H1 (cell line): ENCODE data around the gene USE1. TPM values are rescaled to one million over a fixed set of nuclear protein-coding genes. Genes with fewer than 3 reads are reported as not detected.

Experiments used
- CTCF ChIA-PET: fragments of 300-600 bp; sonication (Branson Sonifier 250); formaldehyde crosslinking; loops from one replicate; lab custom pipeline; 2021; ENCODE audit not compliant: partially characterized antibody; lab: Charles Lee
- POLR2A ChIA-PET: fragments of 300-600 bp; sonication (Branson Sonifier 250); formaldehyde crosslinking; loops from one replicate; lab custom pipeline; 2021; ENCODE audit warnings: inconsistent platforms; ENCODE audit not compliant: partially characterized antibody; lab: Charles Lee
- DNase-seq, 2 experiments: peaks; one replicate each; pipeline versions ENCODE4 v3.0.0 to v3.0.0-alpha.2; 2010 to 2022; ENCODE audit warnings: low spot score in 2 of 2, low read depth in 1 of 2, mixed read lengths in 1 of 2
- FAIRE-seq: peaks from 2 replicates; lab custom pipeline; 2011; peaks lifted over from hg19 to GRCh38; lab: Jason Lieb, UNC
- H2AFZ ChIP-seq: 2 replicates; pipeline ENCODE4 v1.8.1; 2012; ENCODE audit warnings: low read length, inconsistent platforms
- H2AK5ac ChIP-seq: 2 replicates; pipeline ENCODE4 v1.6.1; 2013; ENCODE audit warnings: low read depth, low read length
- H2BK120ac ChIP-seq: replicated peaks from 2 replicates; pipeline ENCODE3; 2013; ENCODE audit warnings: low read depth, low read length, inconsistent platforms
- H2BK12ac ChIP-seq: 2 replicates; pipeline ENCODE4 v1.6.1; 2013; ENCODE audit warnings: low read depth, low read length
- H2BK15ac ChIP-seq: 2 replicates; pipeline ENCODE4 v1.6.1; 2013; ENCODE audit warnings: low read length
- H2BK20ac ChIP-seq: 2 replicates; pipeline ENCODE4 v1.6.1; 2013; ENCODE audit warnings: low read length
- H2BK5ac ChIP-seq: 2 replicates; pipeline ENCODE4 v1.6.1; 2013; ENCODE audit warnings: low read depth, low read length
- H3K14ac ChIP-seq: 2 replicates; pipeline ENCODE4 v1.6.1; 2013; ENCODE audit warnings: inconsistent platforms; ENCODE audit not compliant: insufficient read length
- H3K18ac ChIP-seq: 2 replicates; pipeline ENCODE4 v1.6.1; 2013; ENCODE audit warnings: low read length; ENCODE audit errors: extremely low read depth
- H3K23ac ChIP-seq: 2 replicates; pipeline ENCODE4 v1.6.1; 2013; ENCODE audit warnings: inconsistent platforms; ENCODE audit not compliant: insufficient read length
- H3K23me2 ChIP-seq: 2 replicates; pipeline ENCODE4 v1.6.1; 2013; ENCODE audit warnings: low read depth, low read length
- H3K27ac ChIP-seq: 2 replicates; pipeline ENCODE4 v1.6.1; 2011; ENCODE audit warnings: low read depth, low read length, inconsistent platforms
- H3K27me3 ChIP-seq, 4 experiments: replicated peaks in 1 of 4; 1 replicate in 1 of 4; 2 replicates in 3 of 4; pipeline versions ENCODE4 v1.6.1 to v1.8.1; 2011 to 2013; ENCODE audit warnings: low read length in 3 of 4, mild to moderate bottlenecking in 3 of 4, inconsistent platforms in 2 of 4, mixed read lengths in 2 of 4, moderate library complexity in 1 of 4; ENCODE audit not compliant: control insufficient read depth in 3 of 4, insufficient read depth in 3 of 4; ENCODE audit errors: extremely low read depth in 1 of 4
- H3K36me3 ChIP-seq, 4 experiments: 2 replicates each; pipeline versions ENCODE4 v1.6.1 to v1.8.1; 2011 to 2013; ENCODE audit warnings: mild to moderate bottlenecking in 4 of 4, low read length in 3 of 4, moderate library complexity in 2 of 4, control low read depth in 1 of 4, inconsistent platforms in 1 of 4; ENCODE audit not compliant: insufficient read depth in 4 of 4, control insufficient read depth in 2 of 4
- H3K4ac ChIP-seq: replicated peaks from 2 replicates; pipeline ENCODE3; 2013; ENCODE audit warnings: low read length, low read depth, mixed read lengths, inconsistent platforms; ENCODE audit not compliant: insufficient read length
- H3K4me1 ChIP-seq, 4 experiments: replicated peaks in 1 of 4; 1 replicate in 1 of 4; 2 replicates in 3 of 4; pipeline versions ENCODE4 v1.6.1 to v1.8.1; 2011 to 2013; ENCODE audit warnings: low read length in 3 of 4, inconsistent platforms in 2 of 4, mixed read lengths in 1 of 4; ENCODE audit not compliant: insufficient read depth in 4 of 4, control insufficient read depth in 3 of 4
- H3K4me2 ChIP-seq, 2 experiments: 2 replicates each; pipeline versions ENCODE4 v1.6.1 to v1.8.1; 2011 to 2013; ENCODE audit warnings: low read depth in 2 of 2, low read length in 2 of 2, control low read depth in 1 of 2, inconsistent platforms in 1 of 2, mild to moderate bottlenecking in 1 of 2; ENCODE audit not compliant: insufficient read depth in 1 of 2
- H3K4me3 ChIP-seq, 4 experiments: fragments of 200-600, 300-600 bp in 1 of 4; sonication (generic), shearing (Covaris generic), sonication (Bioruptor Twin) in 1 of 4; 2 replicates each; pipeline versions ENCODE4 v1.5.1 to v1.8.1; 2011 to 2016; ENCODE audit warnings: low read length in 4 of 4, low read depth in 3 of 4, control low read depth in 2 of 4, inconsistent platforms in 2 of 4, mild to moderate bottlenecking in 2 of 4, mixed read lengths in 1 of 4, moderate library complexity in 1 of 4; ENCODE audit not compliant: insufficient read depth in 2 of 4; ENCODE audit errors: extremely low read depth in 1 of 4
- H3K56ac ChIP-seq: replicated peaks from 2 replicates; pipeline ENCODE3; 2013; ENCODE audit warnings: low read depth, mild to moderate bottlenecking, mixed read lengths, low read length, inconsistent platforms; ENCODE audit not compliant: insufficient read length
- H3K79me1 ChIP-seq: 2 replicates; pipeline ENCODE4 v1.6.1; 2013; ENCODE audit warnings: low read depth, low read length, control low read depth
- H3K79me2 ChIP-seq, 2 experiments: 2 replicates each; pipeline versions ENCODE4 v1.6.1 to v1.8.1; 2012 to 2013; ENCODE audit warnings: low read length in 2 of 2, mild to moderate bottlenecking in 2 of 2, inconsistent platforms in 1 of 2; ENCODE audit not compliant: insufficient read depth in 2 of 2, control insufficient read depth in 1 of 2
- H3K9ac ChIP-seq, 4 experiments: replicated peaks in 1 of 4; 1 replicate in 1 of 4; 2 replicates in 3 of 4; pipeline versions ENCODE4 v1.6.1 to v1.8.1; 2011 to 2013; ENCODE audit warnings: low read depth in 3 of 4, low read length in 3 of 4, control low read depth in 2 of 4, mild to moderate bottlenecking in 2 of 4, moderate library complexity in 2 of 4, inconsistent platforms in 1 of 4; ENCODE audit errors: extremely low read depth in 1 of 4
- H3K9me3 ChIP-seq, 2 experiments: 2 replicates each; pipeline versions ENCODE4 v1.6.1 to v1.8.1; 2012 to 2013; ENCODE audit warnings: mild to moderate bottlenecking in 2 of 2, moderate library complexity in 2 of 2, control low read depth in 1 of 2, inconsistent platforms in 1 of 2, low read depth in 1 of 2, low read length in 1 of 2, mixed read lengths in 1 of 2; ENCODE audit not compliant: insufficient read depth in 2 of 2
- H4K20me1 ChIP-seq, 2 experiments: replicated peaks in 1 of 2; 2 replicates each; pipeline versions ENCODE3 to v1.8.1; 2011 to 2013; ENCODE audit warnings: inconsistent platforms in 2 of 2, low read length in 2 of 2, mild to moderate bottlenecking in 1 of 2; ENCODE audit not compliant: insufficient read depth in 2 of 2, control insufficient read depth in 1 of 2
- H4K5ac ChIP-seq: 2 replicates; pipeline ENCODE4 v1.6.1; 2013; ENCODE audit warnings: low read length, low read depth, mixed read lengths, inconsistent platforms; ENCODE audit not compliant: insufficient read length
- H4K8ac ChIP-seq: 2 replicates; pipeline ENCODE4 v1.8.0; 2013; ENCODE audit warnings: mild to moderate bottlenecking, moderate library complexity, low read length, inconsistent platforms; ENCODE audit not compliant: insufficient read depth; ENCODE audit errors: extremely low read depth
- H4K91ac ChIP-seq: replicated peaks from 2 replicates; pipeline ENCODE3; 2013; ENCODE audit warnings: low read length, mixed read lengths, inconsistent platforms; ENCODE audit not compliant: insufficient read length
- ATF2 ChIP-seq: IDR thresholded peaks from 2 replicates; pipeline ENCODE4 v1.6.1; 2012; ENCODE audit warnings: low read length, inconsistent platforms
- BRCA1 ChIP-seq: IDR thresholded peaks from 2 replicates; pipeline ENCODE4 v1.6.1; 2012; ENCODE audit warnings: low read depth, low read length, improper control_type of control experiment
- CEBPB ChIP-seq: IDR thresholded peaks from 2 replicates; pipeline ENCODE4 v1.6.1; 2012; ENCODE audit warnings: low read depth, low read length
- MAFK ChIP-seq: IDR thresholded peaks from 2 replicates; pipeline ENCODE4 v1.6.1; 2012; ENCODE audit warnings: low read depth, mild to moderate bottlenecking, improper control_type of control experiment, low read length
- NANOG ChIP-seq: IDR thresholded peaks from 2 replicates; pipeline ENCODE4 v1.6.1; 2011; ENCODE audit warnings: low read length, low read depth, mild to moderate bottlenecking, inconsistent platforms; ENCODE audit not compliant: insufficient read depth, poor library complexity, severe bottlenecking
- POLR2AphosphoS5 ChIP-seq: IDR thresholded peaks from 2 replicates; pipeline ENCODE4 v1.6.1; 2011; ENCODE audit warnings: low read depth, low read length
- RFX5 ChIP-seq: IDR thresholded peaks from 2 replicates; pipeline ENCODE4 v1.6.1; 2011; ENCODE audit warnings: low read depth, low read length, improper control_type of control experiment, borderline replicate concordance
- RNF2 ChIP-seq: fragments of 200-900, 300-1000 bp; sonication (generic); IDR thresholded peaks from 2 replicates; pipeline ENCODE4 v1.7.1; 2016; ENCODE audit warnings: borderline replicate concordance, low read depth, mild to moderate bottlenecking, antibody characterized with exemption, low read length; ENCODE audit not compliant: poor library complexity, severe bottlenecking; ENCODE audit errors: missing control alignments
- SUZ12 ChIP-seq: fragments of 200-600 bp; sonication (generic); IDR thresholded peaks from 2 replicates; pipeline ENCODE4 v1.6.1; 2012; ENCODE audit warnings: mild to moderate bottlenecking, inconsistent platforms, low read length, moderate library complexity, mixed read lengths
- WGBS, 2 experiments: shearing (Covaris generic) in 1 of 2; methylation state at CpG; one replicate each; pipeline versions ENCODE4 v1.1.6 to v1.1.7; 2013 to 2015; ENCODE audit warnings: low lambda C conversion rate in 2 of 2, mixed read lengths in 2 of 2, inconsistent platforms in 1 of 2, low coverage in 1 of 2, missing lambda C conversion rate in 1 of 2; ENCODE audit not compliant: insufficient replicate concordance in 2 of 2, insufficient coverage in 1 of 2, insufficient read length in 1 of 2; ENCODE audit errors: extremely low coverage in 1 of 2, missing lambda C conversion rate in 1 of 2; 5-methylcytosine and 5-hydroxymethylcytosine counted together
- polyA plus RNA-seq, 7 experiments: library from polyadenylated mRNA; depleted of rRNA in 3 of 7; stranded (reverse) in 5 of 7; unstranded in 2 of 7; fragments of >200 nt in 5 of 7; fragments of 200-250 nt in 2 of 7; gene quantifications; 1 replicate in 5 of 7; 2 replicates in 1 of 7; 4 replicates in 1 of 7; pipeline versions ENCODE4 v1.2.1 to v1.2.3, GENCODE V29; 2011 to 2013; ENCODE audit warnings: missing spikeins in 2 of 7, mixed read lengths in 2 of 7
- total RNA-seq: library from RNA; stranded (reverse); fragmentation: NEBNext Ultra II Directional; extraction: Animal tissue kit (Norgen Biotek cat#: 25700); gene quantifications from 2 replicates; pipeline ENCODE4 v1.2.1, GENCODE V29; 2021

USE1 gene
- total and polyA plus RNA-seq, 2 of the 8 experiments (the other 6 are each of a cell fraction or from before 2014, with no cell fraction given): 8.7 to 13.9 TPM

- Histone ChIP-seq H2BK12ac (no peak overlapping the region), H3K23ac (no peak overlapping the region), H3K79me2 (peaks cover 26 to 52% of the 10 kb centered on the region in 2 experiments; a peak in 3 of 4 replicates), H2BK20ac (no peak overlapping the region), H4K91ac (peak overlapping the region; percentile 75), H2BK5ac (peak overlapping the region; percentile 87; the same call in 1 of the 2 replicates), H3K9ac (peak overlapping the region; percentile 56 to 67 (median 60); a peak in 6 of 7 replicates), H3K4me3 (peak overlapping the region; percentile 68 to 83 (median 78)), H2AFZ (no peak overlapping the region), H2AK5ac (no peak overlapping the region), H4K20me1 (peaks cover 13 to 15% of the 10 kb centered on the region in 2 experiments), H2BK15ac (no peak overlapping the region), H3K18ac (peak overlapping the region; percentile 90), H3K79me1 (peaks cover 12% of the 10 kb centered on the region), H3K27me3 (no peaks in the 10 kb centered on the region), H3K9me3 (no peaks in the 10 kb centered on the region), H4K8ac (no peak overlapping the region), H3K36me3 (peaks cover 0 to 4% (median 0%) of the 10 kb centered on the region in 4 experiments; a peak in 2 of 8 replicates), H3K27ac (no peak overlapping the region; the same call in 1 of the 2 replicates), H3K14ac (no peak overlapping the region), H2BK120ac (no peak overlapping the region), H3K56ac (peak overlapping the region; percentile 19), H3K4me1 (peaks cover 3 to 34% (median 25%) of the 10 kb centered on the region in 4 experiments), H3K23me2 (peaks cover 2% of the 10 kb centered on the region; the same call in 1 of the 2 replicates), H3K4me2 (peak overlapping the region; percentile 74 to 83), H3K4ac (no peak overlapping the region), H4K5ac (peak overlapping the region; percentile 13)
- POLR2A ChIA-PET: interaction anchor here (0.6 to 6.4 kb wide), 16 partner anchors 8 to 627 kb away, joined by 3 to 118 read pairs (median 4); partner anchors contain the start of genes ANKLE1, BABAM1, OCEL1 and USE1
- peak in 1 of 2 experiments; percentile 71 for DNase-seq
- 3% methylated on average over 42 of the region's 52 CpGs; no CpG with 5 or more reads in 1 of the 2 experiments for WGBS, 2 experiments
- no peak for FAIRE-seq
- CTCF ChIA-PET: interaction anchor here (0.7 to 1.9 kb wide), 8 partner anchors 9 to 219 kb away, joined by 3 to 7 read pairs (median 3); partner anchors contain the start of gene USE1
- no peak for TF ChIP-seq CEBPB
- no peak for TF ChIP-seq BRCA1
- no peak for TF ChIP-seq SUZ12
- TF ChIP-seq RFX5: no peak
- TF ChIP-seq NANOG: no peak
- TF ChIP-seq MAFK: no peak
- no peak; the same call in none of the 2 replicates for TF ChIP-seq POLR2AphosphoS5
- TF ChIP-seq ATF2: no peak
- TF ChIP-seq RNF2: no peak
These were observed 28.9 kb downstream of the USE1 start for GRCh38 chr19:17243830-17244617.
